Right lobe of liver (tissue), 6 donors: ENCODE measurements around the gene FGF14. TPM values are rescaled to one million over a fixed set of nuclear protein-coding genes. Genes with fewer than 3 reads are reported as not detected.

Experiments
- ATAC-seq, 4 donors: fragments of 200-7000 bp; cut with Tn5 transposase; one replicate each; pipeline ENCODE4 v1.9.1; 2020; ENCODE audit warnings: mild to moderate bottlenecking in 4 of 4, moderate library complexity in 4 of 4
- DNase-seq, 3 donors: peaks; one replicate each; pipeline ENCODE4 v3.0.0-alpha.2; 2020
- H3K27ac ChIP-seq, 3 donors: fragments of 200-600 bp; one replicate each; pipeline ENCODE4 v1.8.0; 2022
- H3K27me3 ChIP-seq, 2 donors: fragments of 200-600 bp; one replicate each; pipeline ENCODE4 v1.8.0; 2022
- H3K36me3 ChIP-seq, 4 donors: fragments of 200-600 bp; sonication (generic) in 1 of 4; one replicate each; pipeline versions ENCODE4 v1.5.1 to v1.8.0; 2017 to 2022; ENCODE audit warnings: control low read depth in 1 of 4
- H3K4me1 ChIP-seq, 4 donors: fragments of 200-600 bp; sonication (generic) in 1 of 4; one replicate each; pipeline versions ENCODE4 v1.5.1 to v1.8.0; 2017 to 2022; ENCODE audit warnings: control low read depth in 1 of 4
- H3K4me3 ChIP-seq, 3 donors: fragments of 200-600 bp; one replicate each; pipeline ENCODE4 v1.8.0; 2022
- H3K9me3 ChIP-seq, 4 donors: fragments of 200-600 bp; sonication (generic) in 1 of 4; one replicate each; pipeline versions ENCODE4 v1.5.1 to v1.8.0; 2017 to 2022; ENCODE audit warnings: control low read depth in 1 of 4
- POLR2A ChIP-seq: fragments of 450-650 bp; IDR thresholded peaks from one replicate; pipeline ENCODE4 v1.6.1; 2017; ENCODE audit warnings: antibody characterized with exemption, mild to moderate bottlenecking
- WGBS: methylation state at CpG from one replicate; pipeline ENCODE4 v1.1.6; 2018; ENCODE audit warnings: low coverage, low lambda C conversion rate; ENCODE audit not compliant: insufficient coverage; ENCODE audit errors: missing lambda C conversion rate; 5-methylcytosine and 5-hydroxymethylcytosine counted together
- intact Hi-C, 2 donors: fragments of 100-400 bp; cut with DNase I; formaldehyde crosslinking; loops; one replicate each; pipeline versions ENCODE4 v1.11.2 to v1.14.1; 2022
- total RNA-seq, 6 experiments: library from RNA; depleted of rRNA in 2 of 6; stranded (reverse); fragments of >200 nt in 2 of 6; fragmentation: NEBNext Ultra II Directional in 3 of 6; extraction: Animal tissue kit (Norgen Biotek cat#: 25700) in 3 of 6; gene quantifications; one replicate each; pipeline versions ENCODE4 v1.1.0 to v1.2.4, GENCODE V29; 2016 to 2023
- TF ChIP-seq, protein P1 (sequence below), 4 donors: fragments of 200-600 bp in 3 of 4; fragments of 450-650 bp in 1 of 4; IDR thresholded peaks; one replicate each; pipeline versions ENCODE4 v1.5.1 to v1.8.0; 2016 to 2022; ENCODE audit warnings: antibody characterized with exemption in 4 of 4, mild to moderate bottlenecking in 2 of 4
- donor health status: DM: no; HTN: yes; CAD: no.
- donor health status: DM: no; HTN: no; CAD: no.
- donor health status: DM: no; HTN: no; CAD: no.
- donor health status: DM: no; HTN: yes; CAD: no.
- donor health status: DM: no; HTN: yes; CAD: no.

The FGF14 gene
- total RNA-seq, 6 experiments from 2014 or later, result 0.42 to 6.3 (median 1.2) TPM

DNA sequence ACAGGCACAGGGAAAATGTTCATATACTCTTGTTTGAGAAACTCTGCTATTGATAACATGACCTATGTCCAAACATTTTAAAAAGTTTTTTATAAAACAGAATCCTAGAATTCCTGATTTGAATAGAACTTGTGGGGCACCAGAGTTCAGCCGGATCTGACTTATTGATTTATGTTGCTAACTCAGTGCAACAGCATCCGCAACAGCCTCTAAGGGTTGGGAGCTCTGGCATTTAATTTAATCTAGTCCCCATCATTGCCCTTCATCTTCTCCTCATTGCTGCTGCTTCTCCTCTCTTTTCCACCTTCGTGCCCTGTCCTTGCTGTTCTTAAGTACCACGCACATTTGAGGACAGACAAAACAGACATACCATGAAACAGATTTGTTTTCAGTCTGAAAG is 214.5 kb downstream of the FGF14 start:
- Histone ChIP-seq H3K9me3 (no peaks in the 10 kb centered on the region), H3K4me3 (no peak overlapping the region), H3K27me3 (no peaks in the 10 kb centered on the region), H3K4me1 (peaks cover 0 to 61% (median 21%) of the 10 kb centered on the region in 4 donors), H3K27ac (peak overlapping the region in 1 of 3 donors; percentile 38), H3K36me3 (no peaks in the 10 kb centered on the region)
- 21% methylated on average over 4 of the region's 4 CpGs for WGBS
- ATAC-seq (peak; percentile 26 to 50 (median 36)), DNase-seq (no peak)
- TF ChIP-seq, protein P1, sequence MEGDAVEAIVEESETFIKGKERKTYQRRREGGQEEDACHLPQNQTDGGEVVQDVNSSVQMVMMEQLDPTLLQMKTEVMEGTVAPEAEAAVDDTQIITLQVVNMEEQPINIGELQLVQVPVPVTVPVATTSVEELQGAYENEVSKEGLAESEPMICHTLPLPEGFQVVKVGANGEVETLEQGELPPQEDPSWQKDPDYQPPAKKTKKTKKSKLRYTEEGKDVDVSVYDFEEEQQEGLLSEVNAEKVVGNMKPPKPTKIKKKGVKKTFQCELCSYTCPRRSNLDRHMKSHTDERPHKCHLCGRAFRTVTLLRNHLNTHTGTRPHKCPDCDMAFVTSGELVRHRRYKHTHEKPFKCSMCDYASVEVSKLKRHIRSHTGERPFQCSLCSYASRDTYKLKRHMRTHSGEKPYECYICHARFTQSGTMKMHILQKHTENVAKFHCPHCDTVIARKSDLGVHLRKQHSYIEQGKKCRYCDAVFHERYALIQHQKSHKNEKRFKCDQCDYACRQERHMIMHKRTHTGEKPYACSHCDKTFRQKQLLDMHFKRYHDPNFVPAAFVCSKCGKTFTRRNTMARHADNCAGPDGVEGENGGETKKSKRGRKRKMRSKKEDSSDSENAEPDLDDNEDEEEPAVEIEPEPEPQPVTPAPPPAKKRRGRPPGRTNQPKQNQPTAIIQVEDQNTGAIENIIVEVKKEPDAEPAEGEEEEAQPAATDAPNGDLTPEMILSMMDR (IDR thresholded peaks at IDR 0.05), result no peak
- TF ChIP-seq POLR2A, result peak; percentile 41
- intact Hi-C loops, result no loop called here

DNA sequence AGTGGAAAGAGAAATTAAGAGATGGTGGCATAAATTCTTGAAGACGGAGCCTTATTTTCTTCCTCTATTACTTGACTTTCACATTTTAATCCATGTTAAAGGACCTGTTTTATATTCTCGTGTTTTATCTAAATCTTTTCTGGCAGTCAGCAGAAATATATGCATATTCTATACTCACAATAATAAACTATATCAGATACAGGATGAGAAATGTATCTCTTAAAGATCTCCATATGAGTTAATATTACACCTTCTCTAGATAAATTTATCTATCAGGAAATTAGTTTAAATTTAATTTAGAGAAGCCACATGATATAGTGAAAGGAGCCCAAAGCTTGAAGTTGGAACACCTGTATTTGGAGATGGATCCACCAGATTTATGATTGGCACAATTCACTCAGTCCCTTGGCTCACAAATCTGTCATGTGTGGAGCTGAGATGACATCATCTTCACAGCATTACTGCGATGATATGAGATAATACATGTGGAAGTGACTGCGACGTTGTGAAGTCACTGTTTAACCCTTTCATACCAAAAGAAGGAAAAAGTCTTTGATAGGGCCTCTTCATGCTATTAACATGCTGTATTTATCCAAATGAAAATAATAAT is 216.4 kb downstream of the FGF14 start:
- H3K9me3 ChIP-seq, result no peaks in the 10 kb centered on the region
- H3K27me3 ChIP-seq, result no peaks in the 10 kb centered on the region
- H3K4me3 ChIP-seq, result no peak overlapping the region
- no peaks in the 10 kb centered on the region for H3K36me3 ChIP-seq
- TF ChIP-seq, protein P1 (IDR thresholded peaks at IDR 0.05), result no peak
- TF ChIP-seq POLR2A, result no peak
- intact Hi-C loops, result no loop called here
- no peak for ATAC-seq
- WGBS, result 35% methylated on average over 5 of the region's 5 CpGs
- no peak for DNase-seq
- H3K27ac ChIP-seq, result peak overlapping the region in 1 of 3 donors; percentile 46
- peaks cover 0 to 60% (median 19%) of the 10 kb centered on the region in 4 donors for H3K4me1 ChIP-seq

GRCh38 chr13:102183509-102184182 is 218.2 kb downstream of the FGF14 start:
- peak; percentile 88 to 95 (median 92) for ATAC-seq
- H3K9me3 ChIP-seq, result no peaks in the 10 kb centered on the region
- intact Hi-C loops, result no loop called here
- no peaks in the 10 kb centered on the region for H3K36me3 ChIP-seq
- WGBS, result 12% methylated on average over 4 of the region's 4 CpGs
- no peak overlapping the region for H3K4me3 ChIP-seq
- TF ChIP-seq, protein P1 (IDR thresholded peaks at IDR 0.05), result no peak
- peak; percentile 11 for TF ChIP-seq POLR2A
- no peaks in the 10 kb centered on the region for H3K27me3 ChIP-seq
- peaks cover 0 to 60% (median 19%) of the 10 kb centered on the region in 4 donors for H3K4me1 ChIP-seq
- peak in 2 of 3 donors; percentile 25 to 73 for DNase-seq
- peak overlapping the region in 2 of 3 donors; percentile 34 to 73 for H3K27ac ChIP-seq

DNA sequence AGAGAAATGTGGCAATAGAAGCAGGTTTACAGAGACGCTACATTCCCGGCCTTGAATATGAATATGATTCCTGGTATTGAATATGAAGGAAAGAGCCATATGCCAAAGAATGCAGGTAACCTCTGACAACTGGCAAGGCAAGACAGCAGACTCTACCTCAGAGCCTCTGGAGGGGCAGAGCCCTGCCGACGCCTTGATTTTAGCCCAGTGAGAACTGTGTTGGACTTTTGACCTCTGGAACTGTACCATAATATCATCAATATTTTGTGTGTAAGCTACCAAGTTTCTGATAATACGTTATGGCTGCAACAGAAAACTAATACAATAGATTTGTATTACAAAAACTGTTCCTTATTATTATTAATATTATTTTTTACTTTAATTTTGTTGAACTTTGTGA is 219.7 kb downstream of the FGF14 start:
- ATAC-seq, result no peak
- no peaks in the 10 kb centered on the region for H3K9me3 ChIP-seq

More for the DNA sequence above, 219.7 kb downstream of the FGF14 start:
- Histone ChIP-seq H3K27ac (peak overlapping the region in 1 of 3 donors; percentile 73), H3K36me3 (no peaks in the 10 kb centered on the region), H3K4me3 (no peak overlapping the region), H3K27me3 (no peaks in the 10 kb centered on the region), H3K4me1 (peaks cover 0 to 48% (median 19%) of the 10 kb centered on the region in 4 donors)
- TF ChIP-seq, protein P1 (IDR thresholded peaks at IDR 0.05), result no peak
- no peak for TF ChIP-seq POLR2A
- no peak for DNase-seq
- WGBS, result 26% methylated on average over 5 of the region's 5 CpGs
- intact Hi-C loops, result no loop called here
